GM18909 (cell line): ENCODE results near the gene PCDH9.

Source experiments
- ATAC-seq: cut with Tn5 transposase; IDR thresholded peaks from one replicate; pipeline ENCODE4 v1.9.1; 2021; ENCODE audit warnings: mild to moderate bottlenecking; ENCODE audit not compliant: unreplicated experiment, poor library complexity

PCDH9 gene

GRCh38 chr13:67094078-67094477 lies 136.1 kb downstream of the PCDH9 start:
- no peak for ATAC-seq

DNA sequence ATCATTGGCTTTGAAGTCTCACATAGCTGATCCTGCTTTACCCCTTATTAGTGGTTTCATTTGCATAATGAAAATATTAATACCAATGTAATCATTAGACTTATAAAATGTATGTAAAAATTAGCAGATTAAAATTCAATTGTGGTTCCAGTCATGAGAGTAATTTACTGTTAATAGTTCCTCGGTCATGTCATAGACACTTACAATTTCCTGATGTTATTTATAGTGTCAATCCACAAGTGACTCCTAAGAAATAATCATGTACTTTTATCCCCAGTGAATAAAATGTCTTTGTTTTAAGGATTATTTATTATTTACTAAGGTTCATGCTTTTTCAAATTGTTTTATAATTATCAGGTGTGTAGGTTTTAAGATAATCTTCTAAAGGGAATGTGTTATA lies 138.5 kb downstream of the PCDH9 start:
- ATAC-seq = no peak

- no peak for ATAC-seq
These were observed 139.3 kb downstream of the PCDH9 start for GRCh38 chr13:67090856-67091255.

DNA sequence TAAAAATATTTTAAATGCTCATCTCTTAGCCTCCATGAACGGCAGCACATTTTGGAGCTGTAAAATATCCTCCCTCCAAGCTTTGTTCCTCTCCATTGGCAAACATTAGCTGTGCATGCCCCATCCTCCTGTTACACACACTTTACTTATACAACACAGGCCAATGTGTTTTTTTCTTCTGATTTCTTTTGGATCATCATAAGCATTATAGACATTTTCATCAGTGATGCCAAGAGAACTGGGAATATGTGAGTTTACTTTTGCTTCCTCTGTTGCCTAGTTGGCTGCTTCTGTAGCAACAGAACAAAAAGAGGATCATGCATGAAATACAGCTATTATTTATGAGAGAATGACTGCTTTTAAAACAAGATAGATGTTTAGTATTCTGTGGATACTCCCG lies 142.6 kb downstream of the PCDH9 start:
- ATAC-seq = no peak

DNA sequence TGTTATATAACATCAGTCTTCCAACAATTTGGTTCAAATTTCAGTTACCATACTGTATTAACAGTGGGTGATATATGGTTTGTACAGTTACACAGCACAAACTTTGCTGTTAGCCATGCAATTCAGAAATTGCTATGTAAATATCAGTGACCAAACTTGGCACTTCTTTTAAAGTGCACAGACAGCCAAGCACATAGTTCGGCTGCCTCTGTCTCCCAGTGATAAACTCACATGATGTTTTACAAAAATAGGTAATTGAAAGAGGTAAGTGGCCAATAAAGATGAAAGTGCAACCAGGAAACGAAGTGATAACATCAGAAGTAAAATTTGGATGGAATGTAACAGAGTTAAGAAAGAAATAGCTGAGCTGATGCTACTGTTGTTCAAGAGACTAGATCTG lies 143.9 kb downstream of the PCDH9 start:
- no peak for ATAC-seq

DNA sequence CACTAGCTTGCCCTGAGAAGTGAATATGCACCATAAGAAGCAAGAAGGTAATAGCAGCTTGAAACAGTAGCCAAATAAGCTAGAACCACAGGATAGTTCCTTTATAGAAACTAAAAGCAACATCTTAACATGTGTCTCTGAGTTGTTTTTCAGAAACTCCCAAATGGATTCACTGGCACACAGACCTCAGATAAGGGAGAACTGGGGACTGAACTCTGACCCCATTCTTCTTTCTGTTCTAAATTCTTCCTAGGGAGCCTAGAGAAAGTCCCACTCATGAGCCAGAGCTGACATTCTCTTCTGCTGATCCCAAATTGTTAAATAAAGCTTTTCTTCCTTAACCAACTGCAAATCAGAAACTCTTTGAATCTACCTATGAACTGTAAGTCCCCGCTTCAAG lies 146.1 kb downstream of the PCDH9 start:
- ATAC-seq = no peak

- ATAC-seq = no peak
These were observed 146.6 kb downstream of the PCDH9 start for GRCh38 chr13:67083519-67083918.

- ATAC-seq = no peak
These were observed 149.8 kb downstream of the PCDH9 start for GRCh38 chr13:67080351-67080750.

GRCh38 chr13:67078062-67078461 lies 152.1 kb downstream of the PCDH9 start:
- ATAC-seq = no peak

GRCh38 chr13:67077132-67077531 lies 153.0 kb downstream of the PCDH9 start:
- no peak for ATAC-seq

DNA sequence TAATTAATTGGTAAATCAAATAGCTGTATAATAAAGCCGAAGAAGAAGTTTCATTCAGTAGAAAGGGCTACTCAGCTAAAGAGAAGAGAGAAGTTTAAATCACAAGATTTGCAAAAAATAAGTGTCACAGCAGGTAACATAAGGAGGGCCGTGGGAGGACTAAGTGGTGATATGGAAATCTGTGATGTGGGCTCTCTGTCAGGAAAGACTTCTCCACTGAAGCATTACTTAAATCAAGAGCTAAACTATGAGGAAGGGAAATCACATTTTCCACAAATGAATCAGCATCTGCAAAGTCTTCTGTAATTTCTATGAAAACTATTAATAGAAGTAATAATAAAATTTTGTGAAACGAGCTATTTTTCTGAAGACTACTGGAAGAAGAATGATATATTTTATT lies 153.8 kb downstream of the PCDH9 start:
- ATAC-seq = no peak

GRCh38 chr13:67075239-67075638 lies 154.9 kb downstream of the PCDH9 start:
- ATAC-seq = no peak

- ATAC-seq = peak; percentile 56
These were observed 158.1 kb downstream of the PCDH9 start for GRCh38 chr13:67071918-67072598.

DNA sequence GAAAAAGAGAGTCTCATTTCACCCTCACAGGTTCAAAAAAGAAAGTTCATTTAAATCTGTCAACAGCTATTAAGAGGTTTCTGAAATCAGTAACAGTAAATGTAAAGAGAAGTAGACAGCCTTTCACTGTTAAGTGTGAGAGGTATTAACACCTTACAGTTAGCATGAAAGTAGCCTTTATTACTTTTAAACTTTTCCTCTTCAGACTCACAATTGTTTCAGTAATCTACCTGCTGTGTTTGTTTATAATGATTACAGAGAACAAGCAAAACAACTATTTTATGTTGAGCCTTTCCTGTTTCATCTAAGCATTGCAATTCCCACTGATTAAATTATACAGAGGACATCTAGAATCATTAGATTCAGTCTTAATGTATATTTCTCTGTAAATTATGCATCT lies 159.8 kb downstream of the PCDH9 start:
- ATAC-seq = no peak

DNA sequence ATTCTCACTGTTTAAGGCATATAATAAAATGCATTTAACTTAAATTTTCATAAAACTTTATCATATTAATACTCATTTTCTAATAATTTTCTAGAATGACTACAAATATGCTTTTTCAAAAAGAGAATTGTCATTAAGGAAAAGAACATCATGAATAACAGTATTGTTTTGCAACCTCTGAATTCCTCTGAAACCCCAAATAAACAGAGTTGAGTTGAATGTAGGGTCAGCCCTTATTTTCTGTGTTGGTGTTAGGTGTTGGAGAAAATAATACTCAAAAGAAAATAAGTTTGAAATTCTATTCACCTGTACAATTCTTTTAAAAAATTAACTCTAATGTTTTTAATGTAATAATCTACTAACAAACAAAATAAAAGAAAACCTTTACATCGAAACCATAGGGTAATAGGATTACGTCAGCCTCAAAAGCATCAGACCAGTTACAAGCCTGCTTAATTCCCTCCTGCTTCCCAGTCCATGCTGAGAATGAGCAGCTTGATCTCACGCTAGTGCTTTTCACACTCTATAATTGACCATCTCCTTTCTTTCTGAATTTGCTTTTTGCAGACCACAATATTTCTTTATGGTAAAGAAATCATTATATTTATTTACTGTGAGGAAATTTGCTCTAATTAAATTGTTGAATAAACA lies 160.9 kb downstream of the PCDH9 start:
- no peak for ATAC-seq

GRCh38 chr13:67064920-67065319 lies 165.2 kb downstream of the PCDH9 start:
- ATAC-seq = no peak

DNA sequence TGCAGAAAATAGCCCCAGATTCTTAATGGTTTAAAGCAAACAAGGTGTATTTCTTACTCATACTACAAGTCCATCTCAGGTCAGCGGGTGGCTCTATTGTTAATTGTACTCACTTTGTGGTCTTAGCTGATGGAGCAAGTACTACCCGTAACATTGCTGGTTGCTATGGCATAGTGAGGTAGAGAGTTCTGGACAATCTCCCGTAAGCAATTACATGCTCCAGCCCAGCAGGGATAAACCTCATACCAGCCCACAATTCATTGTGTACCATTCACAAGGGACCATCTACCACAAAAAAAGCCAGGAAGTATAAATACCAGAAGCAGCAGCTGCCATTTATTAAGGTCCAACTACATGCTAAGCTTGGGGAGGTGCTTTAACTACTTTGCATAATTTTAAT lies 167.1 kb downstream of the PCDH9 start:
- no peak for ATAC-seq

- no peak for ATAC-seq
These were observed 168.0 kb downstream of the PCDH9 start for GRCh38 chr13:67062160-67062559.

DNA sequence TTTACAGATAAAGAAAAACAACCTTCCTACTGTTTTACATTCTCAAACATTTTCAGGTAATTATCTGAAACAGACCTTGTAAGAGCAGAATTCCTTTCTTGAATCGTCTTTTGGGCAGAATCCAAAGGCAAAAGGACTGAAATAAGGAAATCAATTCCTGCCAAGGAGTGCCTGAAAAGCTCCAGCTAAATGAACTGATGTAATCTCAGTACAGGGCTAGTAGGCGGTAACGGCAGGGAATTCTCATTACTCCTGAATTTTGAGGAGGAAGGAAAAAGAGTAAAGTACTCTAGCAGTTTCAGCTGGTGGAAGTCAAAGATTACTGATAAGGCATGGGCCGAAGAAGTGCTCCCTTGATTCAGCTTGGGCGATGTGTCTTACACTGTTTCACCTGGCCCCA lies 168.4 kb downstream of the PCDH9 start:
- no peak for ATAC-seq

GRCh38 chr13:67052550-67053490 lies 177.3 kb downstream of the PCDH9 start:
- no peak for ATAC-seq

DNA sequence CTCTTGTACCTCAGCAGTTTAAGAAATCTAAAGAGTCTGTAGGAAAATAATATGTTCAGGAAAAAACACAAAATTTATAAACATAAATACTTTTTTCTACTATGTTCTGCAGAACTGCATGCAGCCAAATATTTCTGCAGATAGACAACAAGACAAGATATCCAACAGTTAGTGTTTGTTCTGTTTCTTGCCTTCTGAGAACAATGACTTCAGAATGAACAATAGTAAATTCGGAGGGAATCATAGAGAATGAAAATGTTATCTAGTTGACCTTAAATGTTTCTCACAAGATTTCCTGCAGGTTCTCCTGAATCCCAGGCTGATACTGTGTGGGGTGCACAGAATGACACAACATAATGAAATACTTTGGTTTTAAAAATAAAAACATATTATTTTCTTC lies 180.4 kb downstream of the PCDH9 start:
- no peak for ATAC-seq
